ENCODE results near the gene ANXA2. TPM values are rescaled to one million over a fixed set of nuclear protein-coding genes. Genes with fewer than 3 reads are reported as not detected.

Gene ANXA2
- polyA plus RNA-seq, 1 donor (not counting 4 experiments of a cell fraction or from before 2014, with no cell fraction given), result 11,017 TPM

DNA sequence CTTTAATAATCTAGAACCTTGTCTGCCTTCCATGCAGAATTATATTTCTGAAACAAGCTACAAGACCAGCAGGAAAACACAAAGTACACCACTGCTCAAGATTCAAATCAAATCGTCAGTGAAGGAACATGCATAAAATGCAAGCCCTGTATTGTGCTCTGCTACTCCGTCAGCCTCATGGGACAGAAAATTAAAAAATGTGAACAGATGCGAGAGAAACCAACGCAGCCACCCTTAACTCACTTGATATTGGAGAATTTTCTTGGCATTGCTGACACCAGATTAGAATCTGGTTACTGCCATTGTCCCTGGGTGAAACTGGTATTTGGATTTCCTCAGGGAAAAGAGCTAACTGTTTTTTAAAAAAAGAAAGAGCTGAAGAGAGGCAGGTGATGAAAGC, 23.6 kb downstream of the ANXA2 start:
- Histone ChIP-seq H3K4me2 (ENCODE audit: control insufficient read depth, extremely low read depth, insufficient read depth, low read depth, low read length) (peak overlapping the region; percentile 23), H3K79me2 (ENCODE audit: control insufficient read depth, insufficient read depth, low read length) (peaks cover 62% of the 10 kb centered on the region), H3K9me1 (ENCODE audit: control insufficient read depth, extremely low read depth, insufficient read depth, low read length) (peaks cover 4% of the 10 kb centered on the region), H3K9ac (ENCODE audit: control insufficient read depth, extremely low read depth, insufficient read depth, low read length) (peak overlapping the region; percentile 65), H3K36me3 (ENCODE audit: control insufficient read depth in 2 of 2, extremely low read depth in 1 of 2, insufficient read depth in 2 of 2, low read length in 2 of 2) (peaks cover 24 to 70% of the 10 kb centered on the region in 2 experiments), H3K4me1 (ENCODE audit: control insufficient read depth, extremely low read depth, insufficient read depth, low read length) (peaks cover 79% of the 10 kb centered on the region), H3K27me3 (ENCODE audit: control insufficient read depth, extremely low read depth, insufficient read depth, low read length) (no peaks in the 10 kb centered on the region), H3K27ac (ENCODE audit: control insufficient read depth, insufficient read depth, low read length) (peak overlapping the region; percentile 91), H2AFZ (ENCODE audit: control insufficient read depth, low read length) (no peak overlapping the region), H3K9me3 (ENCODE audit: control insufficient read depth, low read depth, low read length) (no peaks in the 10 kb centered on the region), H4K20me1 (ENCODE audit: control insufficient read depth, extremely low read depth, insufficient read depth, low read length) (peaks cover 83% of the 10 kb centered on the region), H3K4me3 (ENCODE audit: control insufficient read depth in 2 of 3, extremely low read depth in 1 of 3, insufficient read depth in 2 of 3, low read depth in 1 of 3, low read length in 3 of 3) (no peak overlapping the region)
- FAIRE-seq, result no peak
- dilution Hi-C loops (cut with MboI; ENCODE audit: extremely low pct_ligation_motif_present, low sequenced_read_pairs), result no loop called here
- TF ChIP-seq, protein P1, sequence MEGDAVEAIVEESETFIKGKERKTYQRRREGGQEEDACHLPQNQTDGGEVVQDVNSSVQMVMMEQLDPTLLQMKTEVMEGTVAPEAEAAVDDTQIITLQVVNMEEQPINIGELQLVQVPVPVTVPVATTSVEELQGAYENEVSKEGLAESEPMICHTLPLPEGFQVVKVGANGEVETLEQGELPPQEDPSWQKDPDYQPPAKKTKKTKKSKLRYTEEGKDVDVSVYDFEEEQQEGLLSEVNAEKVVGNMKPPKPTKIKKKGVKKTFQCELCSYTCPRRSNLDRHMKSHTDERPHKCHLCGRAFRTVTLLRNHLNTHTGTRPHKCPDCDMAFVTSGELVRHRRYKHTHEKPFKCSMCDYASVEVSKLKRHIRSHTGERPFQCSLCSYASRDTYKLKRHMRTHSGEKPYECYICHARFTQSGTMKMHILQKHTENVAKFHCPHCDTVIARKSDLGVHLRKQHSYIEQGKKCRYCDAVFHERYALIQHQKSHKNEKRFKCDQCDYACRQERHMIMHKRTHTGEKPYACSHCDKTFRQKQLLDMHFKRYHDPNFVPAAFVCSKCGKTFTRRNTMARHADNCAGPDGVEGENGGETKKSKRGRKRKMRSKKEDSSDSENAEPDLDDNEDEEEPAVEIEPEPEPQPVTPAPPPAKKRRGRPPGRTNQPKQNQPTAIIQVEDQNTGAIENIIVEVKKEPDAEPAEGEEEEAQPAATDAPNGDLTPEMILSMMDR (optimal IDR thresholded peaks at IDR 0.05 in 1 of 3, IDR thresholded peaks at IDR 0.05 in 1 of 3, conservative IDR thresholded peaks at IDR 0.05 in 1 of 3; ENCODE audit: extremely low read depth in 1 of 3, insufficient read depth in 2 of 3, low read length in 3 of 3), result no peak
- TF ChIP-seq EZH2 (IDR thresholded peaks at IDR 0.05; ENCODE audit: low read length), result no peak
- DNase-seq (ENCODE audit: low read depth, low spot score), result no peak

DNA sequence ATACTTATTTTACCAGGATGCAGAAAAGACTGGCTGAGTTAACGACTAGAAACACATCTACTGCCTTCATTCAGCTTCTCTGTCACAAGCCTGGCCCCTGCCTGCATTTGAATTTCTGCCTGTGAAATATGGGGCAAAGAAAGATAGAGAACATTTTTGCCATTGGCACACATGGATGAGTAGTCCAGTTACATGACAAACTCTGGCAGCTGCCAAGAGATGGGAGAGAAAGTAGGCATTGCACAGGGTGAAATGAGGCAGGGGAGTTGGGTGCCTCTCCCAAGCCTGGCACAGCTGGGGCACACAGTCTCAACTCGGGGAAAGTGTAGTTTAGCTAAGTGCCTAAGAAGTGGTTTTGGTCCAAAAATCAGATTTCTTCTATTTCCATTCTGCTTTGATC, 24.0 kb downstream of the ANXA2 start:
- H3K36me3 ChIP-seq (ENCODE audit: control insufficient read depth in 2 of 2, extremely low read depth in 1 of 2, insufficient read depth in 2 of 2, low read length in 2 of 2), result peaks cover 25 to 75% of the 10 kb centered on the region in 2 experiments
- peaks cover 78% of the 10 kb centered on the region for H3K4me1 ChIP-seq (ENCODE audit: control insufficient read depth, extremely low read depth, insufficient read depth, low read length)
- TF ChIP-seq EZH2 (IDR thresholded peaks at IDR 0.05; ENCODE audit: low read length), result no peak
- TF ChIP-seq, protein P1 (optimal IDR thresholded peaks at IDR 0.05 in 1 of 3, IDR thresholded peaks at IDR 0.05 in 1 of 3, conservative IDR thresholded peaks at IDR 0.05 in 1 of 3; ENCODE audit: extremely low read depth in 1 of 3, insufficient read depth in 2 of 3, low read length in 3 of 3), result no peak
- H3K9ac ChIP-seq (ENCODE audit: control insufficient read depth, extremely low read depth, insufficient read depth, low read length), result peak overlapping the region; percentile 65
- dilution Hi-C loops (cut with MboI; ENCODE audit: extremely low pct_ligation_motif_present, low sequenced_read_pairs), result no loop called here
- H3K9me1 ChIP-seq (ENCODE audit: control insufficient read depth, extremely low read depth, insufficient read depth, low read length), result peaks cover 4% of the 10 kb centered on the region
- DNase-seq (ENCODE audit: low read depth, low spot score), result no peak
- no peak overlapping the region for H3K4me3 ChIP-seq (ENCODE audit: control insufficient read depth in 2 of 3, extremely low read depth in 1 of 3, insufficient read depth in 2 of 3, low read depth in 1 of 3, low read length in 3 of 3)
- H2AFZ ChIP-seq (ENCODE audit: control insufficient read depth, low read length), result no peak overlapping the region
- peaks cover 87% of the 10 kb centered on the region for H4K20me1 ChIP-seq (ENCODE audit: control insufficient read depth, extremely low read depth, insufficient read depth, low read length)
- peaks cover 64% of the 10 kb centered on the region for H3K79me2 ChIP-seq (ENCODE audit: control insufficient read depth, insufficient read depth, low read length)
- peak overlapping the region; percentile 13 for H3K4me2 ChIP-seq (ENCODE audit: control insufficient read depth, extremely low read depth, insufficient read depth, low read depth, low read length)
- no peaks in the 10 kb centered on the region for H3K27me3 ChIP-seq (ENCODE audit: control insufficient read depth, extremely low read depth, insufficient read depth, low read length)
- peak overlapping the region; percentile 91 for H3K27ac ChIP-seq (ENCODE audit: control insufficient read depth, insufficient read depth, low read length)
- no peaks in the 10 kb centered on the region for H3K9me3 ChIP-seq (ENCODE audit: control insufficient read depth, low read depth, low read length)
- FAIRE-seq, result no peak
